OCI-LY3 (cell line): Measurements from ENCODE around the gene A4GALT.

Source experiments
- CTCF ChIP-seq: fragments of 200-600, 300-600 bp; sonication (generic); IDR thresholded peaks from 2 replicates; pipeline ENCODE4 v1.5.1; 2014; ENCODE audit warnings: antibody characterized with exemption, low read length, low read depth
- EZH2phosphoT487 ChIP-seq: fragments of 200-600 bp; shearing (Covaris generic); IDR thresholded peaks from 2 replicates; pipeline ENCODE4 v1.6.1; 2018; ENCODE audit warnings: antibody characterized with exemption, mixed run types, low read depth

- TF ChIP-seq CTCF (no peak), EZH2phosphoT487 (no peak)
Measured at GRCh38 chr22:42747701-42748513, 27.2 kb upstream of the A4GALT start.
